ENCODE data around the gene ZCCHC8. TPM values are rescaled to one million over a fixed set of nuclear protein-coding genes. Genes with fewer than 3 reads are reported as not detected.
"Not testable (repeated sequence)": the region's sequence is repeated elsewhere in the genome, so short reads cannot be mapped to it uniquely, and the experiment has no call there.

Gene ZCCHC8
- total and polyA plus RNA-seq, 2 donors (not counting 1 experiment from before 2014, with no cell fraction given) = 30.0 to 56.2 TPM

GRCh38 chr12:122486805-122487426 is 13.8 kb downstream of the ZCCHC8 start:
- no peak overlapping the region for H3K27ac Mint-ChIP-seq
- H3K27ac ChIP-seq (ENCODE audit: low read length in 2 of 2) = no peak overlapping the region
- no peak overlapping the region for H3K4me3 Mint-ChIP-seq
- peaks cover 21% of the 10 kb centered on the region for H3K79me2 ChIP-seq (ENCODE audit: control insufficient read depth, insufficient read depth, low read length)
- H3K4me1 Mint-ChIP-seq = peaks cover 2% of the 10 kb centered on the region
- H2AFZ ChIP-seq (ENCODE audit: insufficient read depth, low read depth, low read length, poor library complexity, severe bottlenecking) = no peak overlapping the region
- ATAC-seq (ENCODE audit: low read depth) = no peak
- no peak for TF ChIP-seq CTCF (IDR thresholded peaks at IDR 0.05)
- 96% methylated on average over 7 of the region's 7 CpGs for WGBS (ENCODE audit: insufficient coverage)
- no peaks in the 10 kb centered on the region for H4K20me1 ChIP-seq (ENCODE audit: control insufficient read depth, insufficient read depth, low read length, poor library complexity, severe bottlenecking)
- H3K27me3 Mint-ChIP-seq = no peaks in the 10 kb centered on the region
- peaks cover 20 to 74% of the 10 kb centered on the region in 2 experiments for H3K36me3 ChIP-seq (replicated peaks in 1 of 2; ENCODE audit: control extremely low read depth in 1 of 2, control insufficient read depth in 1 of 2, extremely low read depth in 1 of 2, insufficient read depth in 2 of 2, low read length in 1 of 2)
- no peaks in the 10 kb centered on the region for H3K9me3 ChIP-seq (ENCODE audit: control extremely low read depth in 1 of 3, control insufficient read depth in 2 of 3, insufficient read depth in 1 of 3, low read length in 2 of 3)
- no peak overlapping the region for H3K4me2 ChIP-seq (replicated peaks; ENCODE audit: low read depth, low read length, poor library complexity, severe bottlenecking)
- H3K4me1 ChIP-seq (ENCODE audit: control insufficient read depth in 2 of 2, insufficient read depth in 2 of 2, low read length in 2 of 2) = no peaks in the 10 kb centered on the region
- no peak overlapping the region for H3K9ac ChIP-seq (ENCODE audit: low read length)
- no peak for DNase-seq
- no peaks in the 10 kb centered on the region for H3K9me3 Mint-ChIP-seq (ENCODE audit: insufficient read depth)
- H3K27me3 ChIP-seq (replicated peaks in 1 of 4; ENCODE audit: control extremely low read depth in 1 of 4, control insufficient read depth in 3 of 4, insufficient read depth in 4 of 4, low read length in 3 of 4) = no peaks in the 10 kb centered on the region
- H3K4me3 ChIP-seq (ENCODE audit: control extremely low read depth in 1 of 5, extremely low read depth in 1 of 5, insufficient read depth in 1 of 5, low read depth in 2 of 5, low read length in 4 of 5) = no peak overlapping the region
- CTCF ChIA-PET = interaction anchor here (1.7 kb wide), 1 partner anchor 16 kb away, joined by 9 read pairs; no protein-coding TSS in a partner anchor
- POLR2A ChIA-PET = interaction anchor here (0.5 kb wide), 1 partner anchor 796 kb away, joined by 3 read pairs; no protein-coding TSS in a partner anchor
- intact Hi-C loops (cut with micrococcal nuclease) = no loop called here

GRCh38 chr12:122486360-122486759 is 14.4 kb downstream of the ZCCHC8 start:
- H3K27me3 ChIP-seq (replicated peaks in 1 of 4; ENCODE audit: control extremely low read depth in 1 of 4, control insufficient read depth in 3 of 4, insufficient read depth in 4 of 4, low read length in 3 of 4); H3K27ac ChIP-seq (ENCODE audit: low read length in 2 of 2); intact Hi-C loops (cut with micrococcal nuclease); H3K27ac Mint-ChIP-seq; H3K9me3 ChIP-seq (ENCODE audit: control extremely low read depth in 1 of 3, control insufficient read depth in 2 of 3, insufficient read depth in 1 of 3, low read length in 2 of 3); H3K4me1 Mint-ChIP-seq; H3K9ac ChIP-seq (ENCODE audit: low read length); H3K27me3 Mint-ChIP-seq; H3K4me2 ChIP-seq (replicated peaks; ENCODE audit: low read depth, low read length, poor library complexity, severe bottlenecking); H3K4me1 ChIP-seq (ENCODE audit: control insufficient read depth in 2 of 2, insufficient read depth in 2 of 2, low read length in 2 of 2); H3K9me3 Mint-ChIP-seq (ENCODE audit: insufficient read depth); H4K20me1 ChIP-seq (ENCODE audit: control insufficient read depth, insufficient read depth, low read length, poor library complexity, severe bottlenecking); H3K4me3 Mint-ChIP-seq; ATAC-seq (ENCODE audit: low read depth); DNase-seq; H3K4me3 ChIP-seq (ENCODE audit: control extremely low read depth in 1 of 5, extremely low read depth in 1 of 5, insufficient read depth in 1 of 5, low read depth in 2 of 5, low read length in 4 of 5); H2AFZ ChIP-seq (ENCODE audit: insufficient read depth, low read depth, low read length, poor library complexity, severe bottlenecking): not testable (repeated sequence)
- no CpG with 5 or more reads among the region's 6 CpGs for WGBS (ENCODE audit: insufficient coverage)
- POLR2A ChIA-PET = interaction anchor here (0.5 kb wide), 1 partner anchor 796 kb away, joined by 3 read pairs; no protein-coding TSS in a partner anchor
- CTCF ChIA-PET = interaction anchor here (0.6 to 1.7 kb wide), 2 partner anchors 15 to 31 kb away, joined by 5 to 9 read pairs; no protein-coding TSS in a partner anchor
- H3K36me3 ChIP-seq (replicated peaks in 1 of 2; ENCODE audit: control extremely low read depth in 1 of 2, control insufficient read depth in 1 of 2, extremely low read depth in 1 of 2, insufficient read depth in 2 of 2, low read length in 1 of 2) = peaks cover 20 to 76% of the 10 kb centered on the region in 2 experiments
- H3K79me2 ChIP-seq (ENCODE audit: control insufficient read depth, insufficient read depth, low read length) = peaks cover 16% of the 10 kb centered on the region

GRCh38 chr12:122484385-122484784 is 16.3 kb downstream of the ZCCHC8 start:
- H3K27ac Mint-ChIP-seq; H3K27me3 Mint-ChIP-seq; H3K9me3 ChIP-seq (ENCODE audit: control extremely low read depth in 1 of 3, control insufficient read depth in 2 of 3, insufficient read depth in 1 of 3, low read length in 2 of 3); H4K20me1 ChIP-seq (ENCODE audit: control insufficient read depth, insufficient read depth, low read length, poor library complexity, severe bottlenecking); H3K4me3 Mint-ChIP-seq; ATAC-seq (ENCODE audit: low read depth); H3K4me1 Mint-ChIP-seq; H3K9ac ChIP-seq (ENCODE audit: low read length); H2AFZ ChIP-seq (ENCODE audit: insufficient read depth, low read depth, low read length, poor library complexity, severe bottlenecking); intact Hi-C loops (cut with micrococcal nuclease); H3K27me3 ChIP-seq (replicated peaks in 1 of 4; ENCODE audit: control extremely low read depth in 1 of 4, control insufficient read depth in 3 of 4, insufficient read depth in 4 of 4, low read length in 3 of 4); H3K4me1 ChIP-seq (ENCODE audit: control insufficient read depth in 2 of 2, insufficient read depth in 2 of 2, low read length in 2 of 2); DNase-seq; H3K4me2 ChIP-seq (replicated peaks; ENCODE audit: low read depth, low read length, poor library complexity, severe bottlenecking); H3K27ac ChIP-seq (ENCODE audit: low read length in 2 of 2); H3K79me2 ChIP-seq (ENCODE audit: control insufficient read depth, insufficient read depth, low read length); H3K9me3 Mint-ChIP-seq (ENCODE audit: insufficient read depth); H3K4me3 ChIP-seq (ENCODE audit: control extremely low read depth in 1 of 5, extremely low read depth in 1 of 5, insufficient read depth in 1 of 5, low read depth in 2 of 5, low read length in 4 of 5); POLR2A ChIA-PET: not testable (repeated sequence)
- WGBS (ENCODE audit: insufficient coverage) = 100% methylated on average over 1 of the region's 1 CpG
- CTCF ChIA-PET = interaction anchor here (1.4 kb wide), 1 partner anchor 84 kb away, joined by 3 read pairs; no protein-coding TSS in a partner anchor
- peaks cover 23 to 77% of the 10 kb centered on the region in 2 experiments for H3K36me3 ChIP-seq (replicated peaks in 1 of 2; ENCODE audit: control extremely low read depth in 1 of 2, control insufficient read depth in 1 of 2, extremely low read depth in 1 of 2, insufficient read depth in 2 of 2, low read length in 1 of 2)

All from B cell (primary cell).